ENCODE measurements around the gene PIF1. TPM values are rescaled to one million over a fixed set of nuclear protein-coding genes. Genes with fewer than 3 reads are reported as not detected.

Gene PIF1
- total RNA-seq, 1 donor from 2014 or later = 1.6 TPM

DNA sequence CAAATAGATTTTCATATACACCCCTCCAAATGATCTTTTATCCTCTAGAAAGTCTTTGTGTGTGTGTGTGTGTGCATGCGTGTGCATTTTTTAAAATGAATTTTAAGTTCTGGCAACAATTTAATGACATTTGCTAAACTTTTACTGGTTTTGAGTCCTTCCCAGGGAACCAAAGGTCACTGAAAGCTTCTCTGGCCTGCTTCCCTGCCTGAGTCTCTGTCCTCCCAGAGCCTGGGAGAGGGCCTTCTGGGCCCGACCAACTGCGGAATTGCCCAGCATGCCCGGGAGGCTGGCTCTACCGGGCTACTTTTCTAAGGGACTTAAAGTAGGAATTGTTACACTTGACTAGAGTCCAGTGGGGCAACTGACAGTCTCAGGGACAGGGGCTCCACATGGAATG lies 42.7 kb downstream of the PIF1 start:
- DNase-seq (ENCODE audit: low spot score) = no peak
- intact Hi-C loops (cut with DNase I) = no loop called here

DNA sequence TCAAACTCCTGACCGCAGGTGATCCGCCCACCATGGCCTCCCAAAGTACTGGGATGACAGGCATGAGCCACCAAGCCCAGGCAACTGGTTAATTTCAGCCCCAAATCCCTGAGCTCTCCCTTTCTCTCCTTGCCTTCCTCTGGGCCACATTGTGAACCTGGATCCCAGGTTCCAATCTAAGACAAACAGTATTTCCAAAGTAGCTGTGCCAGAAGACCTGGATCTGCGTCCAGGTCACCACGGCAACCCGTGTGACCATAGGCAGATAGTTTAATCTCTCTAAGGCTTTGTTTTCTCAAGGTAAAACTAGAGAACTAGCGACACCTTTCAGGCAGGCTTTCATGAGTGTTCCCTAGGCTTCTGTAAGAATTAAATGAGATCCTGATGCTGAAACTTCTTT lies 44.1 kb downstream of the PIF1 start:
- no peak for DNase-seq (ENCODE audit: low spot score)
- intact Hi-C loops (cut with DNase I) = no loop called here

DNA sequence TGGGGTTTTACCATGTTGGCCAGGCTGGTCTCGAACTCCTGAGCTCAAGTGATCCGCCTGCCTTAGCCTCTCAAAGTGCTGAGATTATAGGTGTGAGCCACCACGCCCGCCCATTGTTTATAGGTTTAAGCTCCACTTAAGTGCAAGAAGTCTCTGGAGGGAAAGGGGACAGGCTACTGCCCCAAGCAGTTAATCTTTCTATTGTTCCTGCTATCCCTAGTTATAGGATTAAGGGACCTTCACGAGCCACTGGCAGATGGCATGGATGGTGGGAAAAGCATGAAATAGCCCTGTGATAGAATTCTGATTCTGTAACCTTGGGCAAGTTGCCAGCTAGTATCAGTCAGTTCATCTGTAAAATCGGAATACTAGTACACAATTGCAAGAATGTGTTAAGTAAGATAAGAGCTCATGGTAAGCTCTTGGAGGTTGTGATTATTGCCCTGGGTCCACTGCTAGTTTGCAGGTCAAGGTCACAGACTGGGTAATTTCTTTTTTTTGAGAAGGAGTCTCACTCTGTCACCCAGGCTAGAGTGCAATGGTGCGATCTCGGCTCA lies 44.8 kb downstream of the PIF1 start:
- DNase-seq (ENCODE audit: low spot score) = no peak
- intact Hi-C loops (cut with DNase I) = no loop called here

DNA sequence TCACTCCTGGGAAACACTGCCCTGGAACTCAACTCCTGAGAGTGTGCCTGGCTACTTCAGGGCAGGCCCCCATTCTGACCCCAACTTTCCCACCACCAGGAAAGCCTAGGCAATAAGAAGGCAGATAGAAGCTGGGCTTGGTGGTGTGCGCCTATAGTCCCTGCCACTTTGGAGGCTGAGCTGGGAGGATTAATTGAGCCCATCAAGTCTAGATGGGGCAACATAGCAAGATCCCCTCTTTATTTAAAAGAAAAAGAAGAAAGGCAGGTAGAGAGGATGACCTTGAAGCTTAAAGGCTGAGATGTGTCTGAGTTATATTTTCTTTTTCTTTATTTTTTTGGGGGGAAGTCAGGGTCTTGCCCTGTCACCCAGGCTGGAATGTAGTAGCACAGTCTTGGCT lies 45.8 kb downstream of the PIF1 start:
- no peak for DNase-seq (ENCODE audit: low spot score)
- intact Hi-C loops (cut with DNase I) = no loop called here

DNA sequence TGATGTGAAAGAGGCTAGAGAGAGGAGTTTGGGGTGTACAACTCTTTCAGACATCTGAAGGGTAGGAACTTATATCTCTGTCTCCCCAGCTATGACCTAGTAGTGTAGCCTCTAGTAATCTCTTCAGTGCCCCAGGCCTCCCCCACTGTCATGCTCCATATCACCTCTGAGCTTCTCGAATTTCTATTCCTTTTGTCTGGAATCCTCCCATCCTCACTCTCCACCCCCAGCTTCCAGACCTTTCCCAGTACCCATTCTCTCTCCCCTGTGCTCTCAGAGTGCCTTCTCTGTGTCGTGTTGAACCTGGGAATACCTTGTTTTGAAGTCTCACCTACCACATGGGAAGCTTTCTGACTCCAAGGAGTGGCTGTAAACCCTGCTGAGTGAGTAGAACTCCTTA lies 46.4 kb downstream of the PIF1 start:
- intact Hi-C loops (cut with DNase I) = no loop called here
- DNase-seq (ENCODE audit: low spot score) = no peak

DNA sequence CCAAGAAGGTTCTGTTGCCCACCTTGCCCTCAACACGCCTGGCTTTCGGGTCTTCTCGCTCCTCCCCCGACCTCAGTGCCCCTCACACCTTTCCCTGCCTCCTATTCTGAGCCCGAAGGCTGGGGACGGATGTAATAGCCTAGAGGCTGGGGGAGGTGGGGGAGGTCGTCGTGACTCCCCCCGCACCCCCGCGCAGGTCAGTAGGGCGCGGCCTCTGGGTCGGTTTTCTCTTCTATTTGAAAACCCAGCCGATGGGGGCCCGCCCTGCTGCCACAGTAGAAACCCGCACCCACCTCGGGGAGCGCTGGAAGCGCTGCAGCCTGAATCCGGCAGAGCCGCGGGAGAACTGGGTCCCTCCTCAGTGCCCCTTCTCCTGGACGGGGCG lies 49.1 kb downstream of the PIF1 start:
- intact Hi-C loops (cut with DNase I) = no loop called here
- no peak for DNase-seq (ENCODE audit: low spot score)

DNA sequence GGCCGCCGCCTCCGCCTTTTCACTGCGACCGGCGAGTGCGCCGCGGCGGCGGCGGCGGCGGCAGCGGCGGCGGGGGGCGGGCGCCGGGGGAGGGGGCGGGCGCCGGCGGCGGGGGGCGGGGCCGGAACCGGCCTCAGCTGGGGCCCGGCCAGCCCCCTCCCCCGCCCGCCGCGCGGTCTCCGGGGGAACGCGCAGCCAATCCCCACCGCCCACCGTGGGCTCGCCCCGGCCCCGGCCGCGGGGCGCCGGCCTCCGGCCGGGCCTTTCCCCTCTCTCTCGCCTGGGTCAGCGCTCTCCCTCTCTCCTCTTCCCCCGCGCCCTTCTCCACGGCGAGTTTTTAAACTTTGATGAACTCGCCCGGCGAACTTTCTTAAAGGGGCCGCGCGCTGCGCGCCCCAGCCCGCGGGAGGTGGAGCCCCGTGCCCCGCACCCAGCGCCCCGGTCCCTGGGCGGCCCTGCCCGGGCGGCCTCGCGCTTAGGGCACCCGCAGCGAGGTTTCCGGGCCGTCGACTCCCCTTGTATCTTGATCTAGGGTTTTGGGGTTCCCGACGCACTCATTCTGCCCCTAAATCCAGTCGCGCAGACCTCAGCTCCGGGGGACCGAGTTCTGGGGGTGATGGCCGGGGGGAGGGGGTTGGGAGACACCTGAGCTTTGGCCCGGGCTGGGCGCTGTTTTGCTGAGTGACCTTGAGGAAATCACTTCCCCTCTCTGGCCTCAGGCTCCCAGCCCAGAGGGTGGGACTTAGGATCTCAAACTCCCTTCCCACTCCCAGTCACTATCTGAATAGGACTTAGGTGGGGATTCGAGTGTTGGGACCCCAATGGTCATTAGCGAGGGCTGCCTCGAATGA lies 49.7 kb downstream of the PIF1 start, which contains the start of gene RBPMS2:
Gene RBPMS2, minus strand, starts transcription at position 39 of the 851 bp plus-strand sequence. CDS start 270 bp downstream, outside the sequence.
- intact Hi-C loops (cut with DNase I) = loop anchor here (2.0 kb wide), 1 partner anchor 25 kb away; no protein-coding TSS in a partner anchor
- no peak for DNase-seq (ENCODE audit: low spot score)

DNA sequence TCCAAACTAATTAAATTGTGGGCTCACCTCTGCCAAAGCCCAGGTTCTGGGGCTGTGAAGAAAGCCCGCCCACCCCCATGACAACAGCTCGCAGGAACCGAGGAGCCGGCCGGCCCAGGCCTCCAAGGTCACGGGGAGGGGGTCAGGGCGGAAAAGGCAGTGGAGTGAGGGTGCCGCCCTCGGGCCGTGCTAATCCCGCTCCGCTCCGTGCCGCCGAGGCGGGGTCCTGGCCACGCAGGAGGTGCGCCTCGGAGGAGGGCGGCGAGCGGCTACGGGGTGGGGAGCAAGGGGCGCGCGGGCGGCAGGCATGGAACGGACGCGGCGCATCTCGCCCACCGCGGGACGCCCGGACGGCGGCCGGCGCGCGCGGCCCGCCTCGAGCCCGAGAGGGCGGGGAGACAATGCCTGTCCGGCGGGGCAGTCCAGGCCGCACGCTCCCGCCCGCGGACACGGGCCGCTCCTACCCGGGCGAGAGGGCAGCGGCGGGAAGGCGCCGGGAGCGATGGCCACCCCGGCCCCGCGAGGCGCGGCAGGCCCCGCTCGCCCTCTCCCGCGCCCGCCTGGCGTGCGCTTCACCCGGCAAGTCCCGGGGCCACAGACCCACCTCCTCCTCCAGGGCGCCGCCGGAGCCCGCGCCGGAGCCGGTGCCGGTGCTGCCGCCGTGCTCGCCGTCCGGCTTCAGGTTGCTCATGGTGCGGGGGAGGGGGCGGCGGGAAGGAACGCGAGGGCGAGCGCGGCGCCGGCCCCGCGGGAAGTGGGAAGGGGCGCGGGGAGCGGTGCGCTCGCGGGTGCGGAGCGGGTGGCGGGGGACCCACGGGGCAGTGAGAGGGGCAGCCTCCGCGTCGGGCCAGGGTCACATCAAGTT lies 50.6 kb downstream of the PIF1 start:
- no peak for DNase-seq (ENCODE audit: low spot score)
- intact Hi-C loops (cut with DNase I) = loop anchor here (2.0 kb wide), 1 partner anchor 26 kb away; no protein-coding TSS in a partner anchor

DNA sequence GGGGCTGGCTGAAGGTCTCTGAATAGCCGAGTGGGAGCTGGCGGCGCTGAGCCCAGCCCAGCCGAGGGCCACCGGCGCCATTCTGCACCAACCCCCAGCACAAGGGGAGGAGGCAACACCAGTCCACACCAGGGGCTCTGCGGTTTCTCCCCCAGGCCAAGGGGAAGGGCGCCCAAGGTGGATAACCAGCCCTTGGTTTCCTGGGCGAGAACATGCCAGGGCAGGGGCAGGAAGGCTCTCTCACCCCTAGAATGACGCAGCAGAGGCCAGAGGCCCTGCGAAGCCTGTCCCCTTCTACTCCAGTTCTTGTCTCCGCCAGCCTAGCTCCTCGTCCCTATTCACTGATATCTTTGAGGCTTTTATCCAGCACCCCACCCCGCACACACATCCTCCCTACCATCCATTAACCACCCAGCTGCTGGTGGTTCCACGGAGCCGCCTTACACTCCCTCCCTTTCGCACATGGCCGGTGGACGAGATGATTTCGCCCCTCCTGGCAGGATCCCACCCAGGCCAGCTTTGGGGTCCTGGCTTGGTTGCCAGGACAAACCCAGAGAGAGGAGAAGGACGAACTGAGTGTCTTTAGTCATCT lies 51.3 kb downstream of the PIF1 start:
- DNase-seq (ENCODE audit: low spot score) = no peak
- intact Hi-C loops (cut with DNase I) = loop anchor here (2.0 kb wide), 1 partner anchor 27 kb away; no protein-coding TSS in a partner anchor

DNA sequence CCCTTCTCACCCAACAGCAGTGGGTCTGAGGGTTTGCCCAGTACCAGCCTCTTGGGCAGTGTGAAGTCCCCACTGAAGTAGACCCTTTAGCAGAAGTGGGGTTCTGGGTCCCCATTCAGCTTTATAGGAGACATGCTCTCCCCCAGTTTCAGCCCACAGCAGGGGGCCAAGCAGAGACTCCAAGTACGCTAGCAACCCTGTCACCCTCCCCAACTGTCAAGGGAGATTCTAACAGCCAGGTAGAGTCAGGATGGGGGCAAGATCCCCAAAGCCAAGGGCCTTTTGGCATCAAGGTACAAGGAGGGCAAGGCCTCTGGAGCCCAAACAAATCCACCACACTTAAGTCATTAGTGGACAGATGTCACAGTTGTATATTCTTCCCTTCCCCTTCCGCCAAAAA lies 51.8 kb downstream of the PIF1 start:
- DNase-seq (ENCODE audit: low spot score) = no peak
- intact Hi-C loops (cut with DNase I) = loop anchor here (2.0 kb wide), 1 partner anchor 27 kb away; no protein-coding TSS in a partner anchor

DNA sequence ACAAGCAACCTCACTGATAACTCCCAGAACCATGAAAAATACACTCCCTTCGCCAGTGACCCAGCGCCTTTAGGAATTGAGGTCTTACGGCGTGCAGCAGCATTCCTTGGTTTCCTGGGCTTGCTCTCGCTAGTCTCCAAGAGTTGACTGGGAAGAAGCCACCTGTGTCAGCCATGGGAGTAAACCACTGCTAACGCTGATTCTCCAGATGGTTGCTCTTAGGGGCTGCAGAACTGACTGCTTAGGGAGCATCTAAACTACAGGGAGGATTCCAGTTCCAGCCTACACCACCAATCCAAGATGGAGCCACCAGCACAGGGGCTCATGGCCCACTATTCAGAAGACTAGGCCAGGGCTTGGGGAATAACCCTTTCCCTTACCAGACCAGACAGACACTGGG lies 52.5 kb downstream of the PIF1 start:
- intact Hi-C loops (cut with DNase I) = no loop called here
- no peak for DNase-seq (ENCODE audit: low spot score)

DNA sequence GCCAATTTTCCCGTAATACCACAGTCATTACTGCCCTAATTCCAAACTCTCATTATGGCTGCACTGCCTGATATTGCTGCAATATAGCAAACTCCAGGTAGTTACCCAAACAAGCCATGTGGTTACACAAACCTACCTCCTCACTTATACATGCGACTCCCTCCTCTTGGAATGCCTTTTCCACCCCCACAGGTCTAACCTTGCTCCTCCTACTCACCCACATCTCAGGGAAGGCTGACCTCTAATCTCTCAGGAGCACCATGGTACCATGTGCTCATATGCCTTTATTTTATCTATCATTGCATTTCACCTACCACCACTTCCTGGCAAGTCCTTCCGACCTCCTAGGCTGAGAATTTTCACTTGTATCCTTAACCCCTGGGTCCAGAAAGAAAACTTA lies 53.0 kb downstream of the PIF1 start:
- intact Hi-C loops (cut with DNase I) = no loop called here
- DNase-seq (ENCODE audit: low spot score) = no peak

DNA sequence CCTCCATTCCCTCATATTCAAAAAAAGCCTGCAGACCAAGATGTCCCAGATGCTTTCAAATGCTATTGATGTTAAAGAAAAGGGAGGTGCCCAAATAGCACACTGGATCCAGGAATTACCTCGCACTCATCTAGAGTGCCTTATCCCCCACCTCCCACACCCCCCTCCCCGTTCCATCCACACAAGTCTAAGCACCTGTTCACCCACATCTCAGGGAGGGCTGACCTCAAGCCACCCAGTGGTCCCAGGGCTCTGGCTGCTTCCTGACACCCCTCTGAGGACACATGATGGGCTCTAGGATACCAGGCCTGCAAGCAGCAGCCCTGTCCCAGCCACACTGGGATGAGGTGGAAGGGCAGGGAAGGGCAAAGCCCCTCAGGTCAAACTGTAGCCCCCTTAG lies 54.8 kb downstream of the PIF1 start:
- DNase-seq (ENCODE audit: low spot score) = no peak
- intact Hi-C loops (cut with DNase I) = no loop called here

DNA sequence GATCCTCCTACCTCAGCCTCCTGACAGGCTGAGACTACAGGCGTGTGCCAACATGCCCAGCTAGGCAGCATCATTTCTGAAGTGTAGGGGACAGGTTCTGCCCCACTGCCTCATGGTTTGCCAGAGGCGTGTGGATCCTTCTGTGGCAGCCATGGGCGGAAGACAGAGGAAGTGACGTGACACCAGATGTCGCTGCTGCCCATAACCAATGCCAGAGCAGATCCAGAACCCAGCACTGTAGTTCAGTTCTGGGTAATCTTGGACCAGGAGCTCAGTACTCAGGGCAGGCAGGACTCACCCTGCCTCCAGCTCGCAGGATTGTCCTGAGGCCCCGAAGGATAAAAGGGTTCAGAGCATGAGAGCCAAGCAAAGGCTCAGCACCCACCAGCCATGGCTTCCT lies 58.2 kb downstream of the PIF1 start:
- DNase-seq (ENCODE audit: low spot score) = no peak
- intact Hi-C loops (cut with DNase I) = no loop called here

DNA sequence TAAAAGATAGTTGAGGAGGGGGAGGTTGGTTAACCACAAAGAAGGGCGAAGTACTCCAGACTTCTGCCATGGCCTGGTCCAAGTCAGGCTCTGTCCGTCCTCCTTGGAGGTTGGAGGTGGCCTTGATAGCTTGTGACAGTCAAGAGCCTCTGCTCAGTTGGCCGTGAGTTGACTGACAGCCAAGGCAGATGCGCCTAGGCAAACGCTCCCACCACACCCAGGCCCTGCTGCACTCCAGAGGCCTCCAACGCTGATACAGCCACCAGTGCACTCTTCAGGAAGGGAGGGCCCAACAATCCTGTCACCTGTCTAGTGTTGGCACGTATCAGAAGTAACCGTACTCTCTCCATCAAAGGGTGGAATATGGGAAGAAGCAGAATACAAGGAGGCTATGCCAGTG lies 59.4 kb downstream of the PIF1 start:
- intact Hi-C loops (cut with DNase I) = no loop called here
- DNase-seq (ENCODE audit: low spot score) = no peak

Other genes starting within 250 kb of the PIF1 start
- 242 TPM for gene RBPMS2, start 50.1 kb downstream of the PIF1 start, total RNA-seq
- gene PLEKHO2, start 16.3 kb upstream of the PIF1 start, total RNA-seq = 10.4 TPM
- 1.4 TPM for gene ANKDD1A, start 86.3 kb upstream of the PIF1 start, total RNA-seq
- gene SPG21, start 164.3 kb upstream of the PIF1 start, total RNA-seq = 53.6 TPM
- 18.4 TPM for gene MTFMT, start 204.0 kb upstream of the PIF1 start, total RNA-seq
- not detected for gene SLC51B, start 219.7 kb upstream of the PIF1 start, total RNA-seq
- gene RASL12, start 242.3 kb upstream of the PIF1 start, total RNA-seq = 11.5 TPM